GM18907 (cell line): ENCODE data around the gene WNK2.

Experiments used
- ATAC-seq: cut with Tn5 transposase; IDR thresholded peaks from one replicate; pipeline ENCODE4 v1.9.1; 2021; ENCODE audit warnings: mild to moderate bottlenecking, moderate library complexity; ENCODE audit not compliant: unreplicated experiment

WNK2 gene

GRCh38 chr9:93212409-93212808 is 28.5 kb downstream of the WNK2 start:
- no peak for ATAC-seq

- ATAC-seq, result no peak
Observed at GRCh38 chr9:93216073-93216365, 32.1 kb downstream of the WNK2 start.

GRCh38 chr9:93217706-93218105 is 33.8 kb downstream of the WNK2 start:
- ATAC-seq, result no peak

- ATAC-seq, result no peak
Observed at GRCh38 chr9:93218161-93218560, 34.2 kb downstream of the WNK2 start.

GRCh38 chr9:93218671-93219420 is 34.9 kb downstream of the WNK2 start:
- ATAC-seq, result no peak

GRCh38 chr9:93219692-93220091 is 35.8 kb downstream of the WNK2 start:
- ATAC-seq, result no peak

- ATAC-seq, result no peak
Observed at GRCh38 chr9:93220627-93221026, 36.7 kb downstream of the WNK2 start.

- no peak for ATAC-seq
Observed at GRCh38 chr9:93221044-93221443, 37.1 kb downstream of the WNK2 start.

GRCh38 chr9:93222890-93223259 is 38.9 kb downstream of the WNK2 start:
- no peak for ATAC-seq

GRCh38 chr9:93223260-93224180 is 39.6 kb downstream of the WNK2 start:
- no peak for ATAC-seq

GRCh38 chr9:93224591-93224990 is 40.7 kb downstream of the WNK2 start:
- ATAC-seq, result no peak

GRCh38 chr9:93225417-93225816 is 41.5 kb downstream of the WNK2 start:
- ATAC-seq, result no peak

GRCh38 chr9:93225892-93226291 is 42.0 kb downstream of the WNK2 start:
- ATAC-seq, result no peak

- no peak for ATAC-seq
Observed at GRCh38 chr9:93226819-93227218, 42.9 kb downstream of the WNK2 start.

- ATAC-seq, result no peak
Observed at GRCh38 chr9:93228030-93228429, 44.1 kb downstream of the WNK2 start.

GRCh38 chr9:93228453-93228852 is 44.5 kb downstream of the WNK2 start:
- no peak for ATAC-seq

GRCh38 chr9:93229636-93230035 is 45.7 kb downstream of the WNK2 start:
- no peak for ATAC-seq

- no peak for ATAC-seq
Observed at GRCh38 chr9:93230185-93230584, 46.2 kb downstream of the WNK2 start.

GRCh38 chr9:93230601-93231000 is 46.7 kb downstream of the WNK2 start:
- ATAC-seq, result no peak

GRCh38 chr9:93231121-93231694 is 47.3 kb downstream of the WNK2 start:
- no peak for ATAC-seq

GRCh38 chr9:93231716-93232115 is 47.8 kb downstream of the WNK2 start:
- ATAC-seq, result no peak

GRCh38 chr9:93232388-93232960 is 48.5 kb downstream of the WNK2 start:
- no peak for ATAC-seq
